Gastroesophageal sphincter (tissue), 3 donors: ENCODE measurements around the gene HDDC3.

Experiments
- EP300 ChIP-seq: sonication (generic); formaldehyde crosslinking; IDR thresholded peaks from one replicate; pipeline ENCODE4 v1.6.1; 2017; ENCODE audit warnings: antibody characterized with exemption, mild to moderate bottlenecking
- POLR2A ChIP-seq, 2 donors: fragments of 450-650 bp; IDR thresholded peaks; one replicate each; pipeline ENCODE4 v1.6.1; 2017; ENCODE audit warnings: antibody characterized with exemption in 2 of 2, mild to moderate bottlenecking in 2 of 2, moderate library complexity in 1 of 2
- TF ChIP-seq, protein P1 (sequence below), 4 experiments: fragments of 200-600 bp in 2 of 4; fragments of 450-650 bp in 2 of 4; sonication (generic) in 1 of 4; IDR thresholded peaks; one replicate each; pipeline ENCODE4 v1.5.1; 2017 to 2019; ENCODE audit warnings: antibody characterized with exemption in 4 of 4, mild to moderate bottlenecking in 2 of 4, moderate library complexity in 2 of 4

DNA sequence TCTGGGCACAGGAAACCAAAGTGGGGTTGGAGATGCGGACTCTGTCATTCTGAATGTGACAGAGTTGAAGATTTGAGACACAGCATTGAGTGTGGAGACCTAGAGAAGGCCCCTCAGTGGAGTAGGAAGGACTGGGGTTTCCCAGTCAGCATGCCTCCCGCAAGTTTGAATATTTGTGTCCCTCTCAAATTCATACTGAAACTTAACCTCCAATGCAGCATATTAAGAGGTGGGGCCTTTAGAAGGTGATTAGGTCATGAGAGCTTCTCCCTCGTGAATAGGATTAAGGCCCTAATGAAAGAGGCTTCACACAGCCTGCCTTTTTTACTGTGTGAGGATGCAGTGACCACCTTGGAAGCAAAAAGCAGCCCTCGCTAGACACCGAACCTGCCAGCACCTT, 8.0 kb downstream of the HDDC3 start:
- TF ChIP-seq, protein P1, sequence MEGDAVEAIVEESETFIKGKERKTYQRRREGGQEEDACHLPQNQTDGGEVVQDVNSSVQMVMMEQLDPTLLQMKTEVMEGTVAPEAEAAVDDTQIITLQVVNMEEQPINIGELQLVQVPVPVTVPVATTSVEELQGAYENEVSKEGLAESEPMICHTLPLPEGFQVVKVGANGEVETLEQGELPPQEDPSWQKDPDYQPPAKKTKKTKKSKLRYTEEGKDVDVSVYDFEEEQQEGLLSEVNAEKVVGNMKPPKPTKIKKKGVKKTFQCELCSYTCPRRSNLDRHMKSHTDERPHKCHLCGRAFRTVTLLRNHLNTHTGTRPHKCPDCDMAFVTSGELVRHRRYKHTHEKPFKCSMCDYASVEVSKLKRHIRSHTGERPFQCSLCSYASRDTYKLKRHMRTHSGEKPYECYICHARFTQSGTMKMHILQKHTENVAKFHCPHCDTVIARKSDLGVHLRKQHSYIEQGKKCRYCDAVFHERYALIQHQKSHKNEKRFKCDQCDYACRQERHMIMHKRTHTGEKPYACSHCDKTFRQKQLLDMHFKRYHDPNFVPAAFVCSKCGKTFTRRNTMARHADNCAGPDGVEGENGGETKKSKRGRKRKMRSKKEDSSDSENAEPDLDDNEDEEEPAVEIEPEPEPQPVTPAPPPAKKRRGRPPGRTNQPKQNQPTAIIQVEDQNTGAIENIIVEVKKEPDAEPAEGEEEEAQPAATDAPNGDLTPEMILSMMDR (IDR thresholded peaks at IDR 0.05), result no peak
- TF ChIP-seq POLR2A (IDR thresholded peaks at IDR 0.05) (no peak), EP300 (no peak)
